SK-N-SH (cell line): ENCODE measurements around the gene ENOX1. TPM values are rescaled to one million over a fixed set of nuclear protein-coding genes. Genes with fewer than 3 reads are reported as not detected.

Experiments
- CTCF ChIA-PET: fragments of 300-600, 350-600 bp; formaldehyde crosslinking; extraction: SDS; loops from one replicate; lab custom pipeline; 2021; lab: Yijun Ruan, JAX
- POLR2A ChIA-PET: fragments of 350-600 bp; sonication (Branson Sonifier 250); formaldehyde crosslinking; extraction: SDS; loops from one replicate; lab custom pipeline; 2020; ENCODE audit warnings: antibody characterized with exemption, inconsistent platforms; lab: Yijun Ruan, JAX
- DNase-seq: peaks from one replicate; pipeline ENCODE4 v3.0.0; 2012
- H2AFZ ChIP-seq: fragments of 200-600 bp; sonication (generic); 2 replicates; pipeline ENCODE4 v1.8.1; 2016; ENCODE audit warnings: antibody characterized with exemption, mild to moderate bottlenecking, low read depth
- H3F3A ChIP-seq: fragments of 200-600 bp; sonication (generic); replicated peaks from 2 replicates; pipeline ENCODE3; 2016; ENCODE audit warnings: antibody characterized with exemption, mild to moderate bottlenecking; ENCODE audit not compliant: insufficient read depth
- H3K27ac ChIP-seq, 2 experiments: fragments of 200-500 bp in 1 of 2; fragments of 200-600 bp in 1 of 2; sonication (Bioruptor generic) in 1 of 2; sonication (generic), shearing (Covaris generic) in 1 of 2; 2 replicates each; pipeline versions ENCODE4 v1.5.1 to v1.6.1; 2014 to 2016; ENCODE audit warnings: low read depth in 2 of 2, inconsistent platforms in 1 of 2, low read length in 1 of 2, mild to moderate bottlenecking in 1 of 2, mixed read lengths in 1 of 2
- H3K27me3 ChIP-seq: fragments of 200-600 bp; sonication (generic), shearing (Covaris generic); 2 replicates; pipeline ENCODE4 v1.6.1; 2016; ENCODE audit warnings: mixed run types; ENCODE audit not compliant: insufficient read depth
- H3K36me3 ChIP-seq, 2 experiments: fragments of 200-500 bp in 1 of 2; fragments of 200-600 bp in 1 of 2; sonication (Bioruptor generic) in 1 of 2; sonication (generic) in 1 of 2; replicated peaks in 1 of 2; 2 replicates each; pipeline versions ENCODE3 to v1.5.1; 2014 to 2016; ENCODE audit warnings: low read length in 1 of 2, mild to moderate bottlenecking in 1 of 2; ENCODE audit not compliant: insufficient read depth in 2 of 2, control insufficient read depth in 1 of 2
- H3K4me1 ChIP-seq, 2 experiments: fragments of 200-500 bp in 1 of 2; fragments of 200-600 bp in 1 of 2; sonication (Bioruptor generic) in 1 of 2; sonication (generic), shearing (Covaris generic) in 1 of 2; 2 replicates each; pipeline versions ENCODE4 v1.5.1 to v1.6.1; 2014 to 2016; ENCODE audit warnings: low read depth in 1 of 2, low read length in 1 of 2, mixed run types in 1 of 2; ENCODE audit not compliant: insufficient read depth in 2 of 2, control insufficient read depth in 1 of 2
- H3K4me2 ChIP-seq: fragments of 200-600 bp; sonication (generic), shearing (Covaris generic); 2 replicates; pipeline ENCODE4 v1.6.1; 2017; ENCODE audit warnings: mixed run types
- H3K4me3 ChIP-seq, 2 experiments: fragments of 200-500 bp in 1 of 2; fragments of 200-600 bp in 1 of 2; sonication (Bioruptor generic) in 1 of 2; sonication (generic), shearing (Covaris generic) in 1 of 2; 2 replicates each; pipeline versions ENCODE4 v1.5.1 to v1.8.1; 2014 to 2016; ENCODE audit warnings: low read depth in 2 of 2, inconsistent platforms in 1 of 2, low read length in 1 of 2, mild to moderate bottlenecking in 1 of 2, mixed read lengths in 1 of 2, moderate library complexity in 1 of 2
- H3K79me2 ChIP-seq: fragments of 200-600 bp; sonication (generic); 2 replicates; pipeline ENCODE4 v1.8.1; 2017; ENCODE audit warnings: mild to moderate bottlenecking; ENCODE audit not compliant: insufficient read depth
- H3K9ac ChIP-seq: fragments of 200-600 bp; sonication (generic); 2 replicates; pipeline ENCODE4 v1.6.1; 2017; ENCODE audit warnings: mixed run types
- H3K9me2 ChIP-seq: fragments of 200-600 bp; sonication (generic); 2 replicates; pipeline ENCODE4 v1.6.1; 2017; ENCODE audit warnings: mixed run types
- H3K9me3 ChIP-seq: fragments of 200-600 bp; sonication (generic); 2 replicates; pipeline ENCODE4 v1.6.1; 2017; ENCODE audit warnings: mixed run types, mild to moderate bottlenecking, moderate library complexity
- H4K20me1 ChIP-seq: fragments of 200-600 bp; sonication (generic); 2 replicates; pipeline ENCODE4 v1.6.1; 2017; ENCODE audit warnings: mild to moderate bottlenecking, mixed run types; ENCODE audit not compliant: insufficient read depth
- ELF1 ChIP-seq: IDR thresholded peaks from 2 replicates; pipeline ENCODE4 v1.4.0; 2012
- EP300 ChIP-seq, 2 experiments: IDR thresholded peaks; 2 replicates each; pipeline versions ENCODE4 v1.4.0 to v1.6.1; 2012; ENCODE audit warnings: borderline replicate concordance in 1 of 2, low read depth in 1 of 2, low read length in 1 of 2
- GABPA ChIP-seq: IDR thresholded peaks from 2 replicates; pipeline ENCODE4 v1.4.0; 2012; ENCODE audit warnings: low read depth, mild to moderate bottlenecking
- JUND ChIP-seq: IDR thresholded peaks from 2 replicates; pipeline ENCODE4 v1.4.0; 2012
- MEF2A ChIP-seq: IDR thresholded peaks from 2 replicates; pipeline ENCODE4 v1.4.0; 2012; ENCODE audit warnings: low read depth, borderline replicate concordance
- NFIC ChIP-seq: IDR thresholded peaks from 2 replicates; pipeline ENCODE4 v1.4.0; 2012; ENCODE audit warnings: borderline replicate concordance
- NRF1 ChIP-seq: IDR thresholded peaks from 2 replicates; pipeline ENCODE4 v1.6.1; 2012; ENCODE audit warnings: low read depth, mild to moderate bottlenecking, low read length
- RAD21 ChIP-seq: IDR thresholded peaks from 2 replicates; pipeline ENCODE4 v1.6.1; 2012; ENCODE audit warnings: mild to moderate bottlenecking, low read length
- RCOR1 ChIP-seq: fragments of 150-350 bp; IDR thresholded peaks from 2 replicates; pipeline ENCODE4 v1.6.1; 2017; ENCODE audit warnings: antibody characterized with exemption, low read length
- RXRA ChIP-seq: IDR thresholded peaks from 2 replicates; pipeline ENCODE4 v1.4.0; 2012; ENCODE audit warnings: low read depth, mild to moderate bottlenecking, borderline replicate concordance
- SIN3A ChIP-seq: IDR thresholded peaks from 2 replicates; pipeline ENCODE4 v1.6.1; 2012; ENCODE audit warnings: low read depth, mild to moderate bottlenecking, low read length, moderate library complexity, borderline replicate concordance
- SMC3 ChIP-seq: IDR thresholded peaks from 2 replicates; pipeline ENCODE4 v1.6.1; 2012; ENCODE audit warnings: low read depth, low read length, improper control_type of control experiment
- TAF1 ChIP-seq: IDR thresholded peaks from 2 replicates; pipeline ENCODE4 v1.6.1; 2012; ENCODE audit warnings: low read depth, mild to moderate bottlenecking, low read length, moderate library complexity, borderline replicate concordance
- TEAD4 ChIP-seq: IDR thresholded peaks from 2 replicates; pipeline ENCODE4 v1.4.0; 2012; ENCODE audit warnings: mild to moderate bottlenecking, borderline replicate concordance; ENCODE audit not compliant: insufficient read depth
- WGBS: methylation state at CpG from one replicate; pipeline ENCODE4 v1.1.6; 2017; ENCODE audit warnings: low lambda C conversion rate; 5-methylcytosine and 5-hydroxymethylcytosine counted together
- polyA plus RNA-seq, 3 experiments: library from polyadenylated mRNA; depleted of rRNA; stranded (reverse); fragments of >200 nt; gene quantifications; 2 replicates each; pipeline ENCODE4 v1.2.3, GENCODE V29; 2012
- TF ChIP-seq, protein P1 (sequence below): IDR thresholded peaks from 2 replicates; pipeline ENCODE4 v1.4.0; 2012; ENCODE audit warnings: low read depth
- TF ChIP-seq, protein P2 (sequence below): fragments of 150-350 bp; IDR thresholded peaks from 2 replicates; pipeline ENCODE4 v1.6.1; 2016; ENCODE audit warnings: mild to moderate bottlenecking, low read depth, low read length
- TF ChIP-seq, protein P3 (sequence below): IDR thresholded peaks from 2 replicates; pipeline ENCODE4 v1.4.0; 2012; ENCODE audit warnings: low read depth, borderline replicate concordance
- TF ChIP-seq, protein P4 (sequence below): IDR thresholded peaks from 2 replicates; pipeline ENCODE4 v1.6.1; 2012; ENCODE audit warnings: mild to moderate bottlenecking, low read depth, low read length, moderate library complexity

ENOX1 gene
- polyA plus RNA-seq, 1 of the 3 experiments (the other 2 are of a cell fraction) = 5.8 TPM

DNA sequence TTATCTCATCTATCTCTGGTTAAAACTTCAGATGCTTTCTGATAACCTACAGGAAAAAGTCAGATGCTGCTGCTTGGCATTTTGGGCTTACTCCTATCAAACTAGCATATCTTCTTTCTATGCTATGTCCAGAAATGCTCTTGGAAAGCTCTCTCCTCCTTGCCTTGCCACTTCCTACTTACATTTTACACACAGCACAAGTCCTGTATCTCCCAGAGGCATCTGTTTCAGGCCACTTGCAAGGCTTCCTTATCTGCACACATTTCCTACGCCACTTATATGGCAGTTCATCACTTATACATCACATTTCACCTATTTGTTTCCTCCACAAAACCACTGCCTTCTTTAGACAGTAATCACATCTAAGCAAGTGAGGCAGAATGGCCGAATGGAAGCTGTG lies 543.1 kb downstream of the ENOX1 start:
- WGBS = 95% methylated on average over 2 of the region's 2 CpGs
- H3K4me1 ChIP-seq = peaks cover 6 to 11% of the 10 kb centered on the region in 2 experiments; a peak in 3 of 4 replicates
- no peak overlapping the region for H2AFZ ChIP-seq
- no peak overlapping the region for H3K27ac ChIP-seq
- no peaks in the 10 kb centered on the region for H3K9me2 ChIP-seq
- no peaks in the 10 kb centered on the region for H3K9me3 ChIP-seq
- H3K4me2 ChIP-seq = no peak overlapping the region
- TF ChIP-seq, protein P1, sequence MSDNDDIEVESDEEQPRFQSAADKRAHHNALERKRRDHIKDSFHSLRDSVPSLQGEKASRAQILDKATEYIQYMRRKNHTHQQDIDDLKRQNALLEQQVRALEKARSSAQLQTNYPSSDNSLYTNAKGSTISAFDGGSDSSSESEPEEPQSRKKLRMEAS = no peak
- TF ChIP-seq TEAD4 (no peak), SMC3 (no peak), GABPA (no peak), RAD21 (no peak), SIN3A (no peak), RCOR1 (no peak), ELF1 (no peak), EP300 (IDR thresholded peaks at IDR 0.05; ENCODE audit: borderline replicate concordance in 1 of 2, low read depth in 1 of 2, low read length in 1 of 2) (no peak), MEF2A (no peak), RXRA (no peak), NRF1 (no peak), NFIC (no peak), TAF1 (no peak), JUND (no peak)
- TF ChIP-seq, protein P2, sequence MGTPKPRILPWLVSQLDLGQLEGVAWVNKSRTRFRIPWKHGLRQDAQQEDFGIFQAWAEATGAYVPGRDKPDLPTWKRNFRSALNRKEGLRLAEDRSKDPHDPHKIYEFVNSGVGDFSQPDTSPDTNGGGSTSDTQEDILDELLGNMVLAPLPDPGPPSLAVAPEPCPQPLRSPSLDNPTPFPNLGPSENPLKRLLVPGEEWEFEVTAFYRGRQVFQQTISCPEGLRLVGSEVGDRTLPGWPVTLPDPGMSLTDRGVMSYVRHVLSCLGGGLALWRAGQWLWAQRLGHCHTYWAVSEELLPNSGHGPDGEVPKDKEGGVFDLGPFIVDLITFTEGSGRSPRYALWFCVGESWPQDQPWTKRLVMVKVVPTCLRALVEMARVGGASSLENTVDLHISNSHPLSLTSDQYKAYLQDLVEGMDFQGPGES = no peak
- TF ChIP-seq, protein P3, sequence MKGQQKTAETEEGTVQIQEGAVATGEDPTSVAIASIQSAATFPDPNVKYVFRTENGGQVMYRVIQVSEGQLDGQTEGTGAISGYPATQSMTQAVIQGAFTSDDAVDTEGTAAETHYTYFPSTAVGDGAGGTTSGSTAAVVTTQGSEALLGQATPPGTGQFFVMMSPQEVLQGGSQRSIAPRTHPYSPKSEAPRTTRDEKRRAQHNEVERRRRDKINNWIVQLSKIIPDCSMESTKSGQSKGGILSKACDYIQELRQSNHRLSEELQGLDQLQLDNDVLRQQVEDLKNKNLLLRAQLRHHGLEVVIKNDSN = no peak
- TF ChIP-seq, protein P4, sequence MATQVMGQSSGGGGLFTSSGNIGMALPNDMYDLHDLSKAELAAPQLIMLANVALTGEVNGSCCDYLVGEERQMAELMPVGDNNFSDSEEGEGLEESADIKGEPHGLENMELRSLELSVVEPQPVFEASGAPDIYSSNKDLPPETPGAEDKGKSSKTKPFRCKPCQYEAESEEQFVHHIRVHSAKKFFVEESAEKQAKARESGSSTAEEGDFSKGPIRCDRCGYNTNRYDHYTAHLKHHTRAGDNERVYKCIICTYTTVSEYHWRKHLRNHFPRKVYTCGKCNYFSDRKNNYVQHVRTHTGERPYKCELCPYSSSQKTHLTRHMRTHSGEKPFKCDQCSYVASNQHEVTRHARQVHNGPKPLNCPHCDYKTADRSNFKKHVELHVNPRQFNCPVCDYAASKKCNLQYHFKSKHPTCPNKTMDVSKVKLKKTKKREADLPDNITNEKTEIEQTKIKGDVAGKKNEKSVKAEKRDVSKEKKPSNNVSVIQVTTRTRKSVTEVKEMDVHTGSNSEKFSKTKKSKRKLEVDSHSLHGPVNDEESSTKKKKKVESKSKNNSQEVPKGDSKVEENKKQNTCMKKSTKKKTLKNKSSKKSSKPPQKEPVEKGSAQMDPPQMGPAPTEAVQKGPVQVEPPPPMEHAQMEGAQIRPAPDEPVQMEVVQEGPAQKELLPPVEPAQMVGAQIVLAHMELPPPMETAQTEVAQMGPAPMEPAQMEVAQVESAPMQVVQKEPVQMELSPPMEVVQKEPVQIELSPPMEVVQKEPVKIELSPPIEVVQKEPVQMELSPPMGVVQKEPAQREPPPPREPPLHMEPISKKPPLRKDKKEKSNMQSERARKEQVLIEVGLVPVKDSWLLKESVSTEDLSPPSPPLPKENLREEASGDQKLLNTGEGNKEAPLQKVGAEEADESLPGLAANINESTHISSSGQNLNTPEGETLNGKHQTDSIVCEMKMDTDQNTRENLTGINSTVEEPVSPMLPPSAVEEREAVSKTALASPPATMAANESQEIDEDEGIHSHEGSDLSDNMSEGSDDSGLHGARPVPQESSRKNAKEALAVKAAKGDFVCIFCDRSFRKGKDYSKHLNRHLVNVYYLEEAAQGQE = no peak
- H4K20me1 ChIP-seq = no peaks in the 10 kb centered on the region
- no peaks in the 10 kb centered on the region for H3K79me2 ChIP-seq
- ChIA-PET POLR2A (no interaction called here), CTCF (no interaction called here)
- no peak overlapping the region for H3K4me3 ChIP-seq
- H3F3A ChIP-seq = peaks cover 9% of the 10 kb centered on the region
- no peaks in the 10 kb centered on the region for H3K27me3 ChIP-seq
- H3K9ac ChIP-seq = no peak overlapping the region
- DNase-seq = no peak
- no peaks in the 10 kb centered on the region for H3K36me3 ChIP-seq
